AG10803 (cell line): ENCODE data around the gene SEPTIN5.

Source experiments
- DNase-seq: peaks from one replicate; pipeline ENCODE4 v3.0.0; 2010; ENCODE audit warnings: low read depth
- H3K4me3 ChIP-seq: 2 replicates; pipeline ENCODE4 v1.5.1; 2011; ENCODE audit warnings: mild to moderate bottlenecking, low read length, control low read depth
- TF ChIP-seq, protein P1 (sequence below): conservative IDR thresholded peaks from 2 replicates; pipeline ENCODE4 v1.5.1; 2011; ENCODE audit warnings: mild to moderate bottlenecking, low read length, control low read depth, inconsistent platforms

The SEPTIN5 gene

GRCh38 chr22:19730198-19730597 is 15.9 kb downstream of the SEPTIN5 start:
- no peak overlapping the region for H3K4me3 ChIP-seq
- TF ChIP-seq, protein P1, sequence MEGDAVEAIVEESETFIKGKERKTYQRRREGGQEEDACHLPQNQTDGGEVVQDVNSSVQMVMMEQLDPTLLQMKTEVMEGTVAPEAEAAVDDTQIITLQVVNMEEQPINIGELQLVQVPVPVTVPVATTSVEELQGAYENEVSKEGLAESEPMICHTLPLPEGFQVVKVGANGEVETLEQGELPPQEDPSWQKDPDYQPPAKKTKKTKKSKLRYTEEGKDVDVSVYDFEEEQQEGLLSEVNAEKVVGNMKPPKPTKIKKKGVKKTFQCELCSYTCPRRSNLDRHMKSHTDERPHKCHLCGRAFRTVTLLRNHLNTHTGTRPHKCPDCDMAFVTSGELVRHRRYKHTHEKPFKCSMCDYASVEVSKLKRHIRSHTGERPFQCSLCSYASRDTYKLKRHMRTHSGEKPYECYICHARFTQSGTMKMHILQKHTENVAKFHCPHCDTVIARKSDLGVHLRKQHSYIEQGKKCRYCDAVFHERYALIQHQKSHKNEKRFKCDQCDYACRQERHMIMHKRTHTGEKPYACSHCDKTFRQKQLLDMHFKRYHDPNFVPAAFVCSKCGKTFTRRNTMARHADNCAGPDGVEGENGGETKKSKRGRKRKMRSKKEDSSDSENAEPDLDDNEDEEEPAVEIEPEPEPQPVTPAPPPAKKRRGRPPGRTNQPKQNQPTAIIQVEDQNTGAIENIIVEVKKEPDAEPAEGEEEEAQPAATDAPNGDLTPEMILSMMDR: no peak

DNA sequence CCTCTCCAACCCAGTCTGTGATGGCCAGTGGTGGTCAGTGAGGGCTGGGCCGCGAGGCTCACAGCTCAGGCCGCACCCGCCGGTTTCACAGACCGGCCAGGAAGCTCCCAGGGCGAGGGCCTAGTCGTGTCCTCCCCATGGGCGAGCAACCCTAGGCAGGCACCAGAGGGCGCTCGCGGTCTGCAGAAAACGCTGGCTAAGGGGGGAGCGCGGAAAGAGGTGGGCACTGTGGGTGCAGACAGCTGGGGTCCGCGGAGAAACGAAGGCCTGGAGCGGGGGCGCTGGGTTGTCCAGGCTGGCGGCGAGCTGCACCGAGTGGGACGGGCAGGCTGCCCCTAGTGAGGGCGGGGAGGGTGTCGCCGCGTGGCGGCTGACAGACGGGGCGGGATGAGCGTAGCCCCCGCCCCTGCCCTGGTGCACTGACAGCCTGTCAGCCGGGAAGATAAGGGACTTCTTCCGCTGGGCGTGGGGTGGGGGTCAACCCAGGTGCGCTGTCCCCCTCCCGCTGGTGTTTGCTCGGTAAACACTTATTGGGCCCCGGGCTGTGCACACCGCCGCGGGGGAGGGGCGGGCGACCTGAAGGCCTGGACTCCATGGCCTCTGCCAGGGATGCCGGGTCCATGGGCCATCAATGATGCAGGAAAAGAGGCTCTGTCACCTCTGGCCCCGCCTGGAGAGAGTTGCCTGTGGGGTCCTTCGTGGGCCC is 16.5 kb downstream of the SEPTIN5 start:
- DNase-seq: peak; percentile 66
- H3K4me3 ChIP-seq: peak overlapping the region; percentile 56
- TF ChIP-seq, protein P1: peak; percentile 83

More at GRCh38 chr22:19730198-19730597, 15.9 kb downstream of the SEPTIN5 start:
- DNase-seq: no peak

DNA sequence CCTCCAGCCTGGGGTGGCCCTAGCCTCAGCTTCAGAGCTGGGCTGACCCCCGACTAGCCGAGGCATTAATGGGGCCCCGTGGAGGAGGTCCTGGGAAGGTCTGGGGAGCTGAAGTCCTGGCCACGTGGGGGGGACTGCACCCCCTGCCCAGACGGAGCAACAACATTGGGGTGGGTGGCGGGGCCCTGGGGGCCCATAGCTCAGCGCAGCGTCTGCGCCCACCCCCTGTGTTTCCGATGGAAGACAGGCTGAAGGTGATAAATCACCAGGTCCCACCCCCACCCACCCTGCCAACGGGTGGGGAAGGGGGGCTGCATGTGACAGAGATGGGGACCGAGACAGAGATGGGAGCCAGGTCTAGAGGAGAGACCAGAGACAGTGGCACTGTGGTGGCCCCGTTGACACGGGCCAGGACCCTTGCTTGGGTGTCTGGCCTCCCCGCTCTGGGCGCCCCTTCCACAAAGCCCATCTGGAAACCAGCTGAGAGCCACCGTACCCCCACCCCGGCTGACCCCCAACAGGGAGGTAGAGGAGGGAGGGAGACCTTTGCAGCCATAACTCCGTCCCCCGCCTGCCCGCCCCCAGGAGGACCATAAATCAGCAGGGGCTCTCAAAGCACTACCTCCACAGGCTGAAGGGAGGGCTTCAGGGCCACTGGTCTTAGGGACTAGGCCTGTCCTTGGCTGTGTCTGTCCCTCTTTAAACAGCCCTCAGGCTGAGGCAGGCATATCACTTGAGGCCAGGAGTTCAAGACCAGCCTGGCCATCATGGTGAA is 17.2 kb downstream of the SEPTIN5 start:
- no peak overlapping the region for H3K4me3 ChIP-seq
- DNase-seq: no peak
- TF ChIP-seq, protein P1: no peak

GRCh38 chr22:19732403-19733113 is 18.3 kb downstream of the SEPTIN5 start:
- TF ChIP-seq, protein P1: no peak
- no peak overlapping the region for H3K4me3 ChIP-seq

GRCh38 chr22:19733755-19734154 is 19.5 kb downstream of the SEPTIN5 start:
- no peak for DNase-seq
- no peak overlapping the region for H3K4me3 ChIP-seq
- TF ChIP-seq, protein P1: no peak

More at GRCh38 chr22:19732403-19733113, 18.3 kb downstream of the SEPTIN5 start:
- no peak for DNase-seq

DNA sequence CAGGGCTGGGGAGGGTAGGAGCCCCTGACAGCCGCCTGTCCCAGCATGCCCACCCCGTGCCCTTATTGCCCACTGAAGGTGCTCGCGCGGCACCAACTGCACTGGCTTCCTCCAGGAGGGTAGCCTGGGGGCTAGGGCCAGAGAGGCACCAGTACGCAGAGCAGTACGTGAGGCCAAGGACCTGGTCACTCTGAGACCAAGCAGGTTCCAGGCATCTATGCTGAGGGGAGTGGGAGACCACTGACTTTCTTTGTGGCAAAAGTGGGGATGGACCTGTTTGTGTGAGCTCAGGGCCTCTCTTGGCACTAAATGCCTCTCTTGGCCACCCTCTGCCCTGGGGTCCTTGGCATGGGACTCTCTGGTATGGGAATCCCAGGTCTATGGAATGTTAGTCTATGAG is 19.9 kb downstream of the SEPTIN5 start:
- no peak overlapping the region for H3K4me3 ChIP-seq
- TF ChIP-seq, protein P1: no peak
- no peak for DNase-seq
